WTC11 (cell line): ENCODE results near the gene MAML2. TPM values are rescaled to one million over a fixed set of nuclear protein-coding genes. Genes with fewer than 3 reads are reported as not detected.

Experiments used
- ATAC-seq: fragments of 200-7000 bp; cut with Tn5 transposase; 2 replicates; pipeline ENCODE4 v1.10.0; 2021; ENCODE audit warnings: mild to moderate bottlenecking, moderate library complexity
- CTCF ChIA-PET: fragments of 300-600 bp; sonication (Branson Sonifier 250); formaldehyde crosslinking; loops from one replicate; lab custom pipeline; 2021; ENCODE audit warnings: antibody characterized with exemption; lab: Charles Lee
- POLR2A ChIA-PET: fragments of 350-600 bp; sonication (Branson Sonifier 250); formaldehyde crosslinking; loops from one replicate; lab custom pipeline; 2021; ENCODE audit warnings: antibody characterized with exemption; lab: Charles Lee
- DNase-seq: peaks from one replicate; pipeline ENCODE4 v3.0.0; 2021; ENCODE audit warnings: low spot score
- H3K27ac Mint-ChIP-seq: 2 replicates; pipeline ENCODE4 v1.8.0; 2021; ENCODE audit warnings: mixed read lengths
- H3K27me3 Mint-ChIP-seq: 2 replicates; pipeline ENCODE4 v1.8.0; 2021; ENCODE audit warnings: low read depth, mild to moderate bottlenecking, moderate library complexity, mixed read lengths
- H3K36me3 Mint-ChIP-seq: 2 replicates; pipeline ENCODE4 v1.8.0; 2021; ENCODE audit warnings: mixed read lengths
- H3K4me1 Mint-ChIP-seq: 2 replicates; pipeline ENCODE4 v1.8.0; 2022; ENCODE audit warnings: mixed read lengths
- H3K4me3 Mint-ChIP-seq: 2 replicates; pipeline ENCODE4 v1.8.0; 2021; ENCODE audit warnings: mild to moderate bottlenecking, moderate library complexity, mixed read lengths
- H3K9me3 Mint-ChIP-seq: 2 replicates; pipeline ENCODE4 v1.8.0; 2021; ENCODE audit warnings: mixed read lengths
- CREM ChIP-seq: sonication (generic); formaldehyde crosslinking; IDR thresholded peaks from 2 replicates; pipeline ENCODE4 v1.8.1; 2022; ENCODE audit warnings: mild to moderate bottlenecking, missing genetic modification reagents, moderate library complexity
- E2F1 ChIP-seq: sonication (generic); formaldehyde crosslinking; IDR thresholded peaks from 2 replicates; pipeline ENCODE4 v1.8.0; 2022; ENCODE audit warnings: mild to moderate bottlenecking, missing genetic modification reagents
- ERG ChIP-seq: fragments of 250-450 bp; sonication (Bioruptor Pico); IDR thresholded peaks from 2 replicates; pipeline ENCODE4 v1.8.0; 2021; ENCODE audit warnings: mild to moderate bottlenecking
- FOXJ3 ChIP-seq: sonication (generic); formaldehyde crosslinking; IDR thresholded peaks from 2 replicates; pipeline ENCODE4 v1.9.0; 2021; ENCODE audit warnings: missing genetic modification reagents, mild to moderate bottlenecking, borderline replicate concordance
- GABPB1 ChIP-seq: sonication (generic); formaldehyde crosslinking; IDR thresholded peaks from 2 replicates; pipeline ENCODE4 v1.8.1; 2023; ENCODE audit warnings: mild to moderate bottlenecking, missing genetic modification reagents
- HMGA2 ChIP-seq: fragments of 250-450 bp; sonication (Bioruptor Pico); IDR thresholded peaks from 2 replicates; pipeline ENCODE4 v1.4.0; 2021; ENCODE audit warnings: mild to moderate bottlenecking, moderate library complexity
- HMGXB4 ChIP-seq: sonication (generic); formaldehyde crosslinking; IDR thresholded peaks from 2 replicates; pipeline ENCODE4 v1.8.1; 2023; ENCODE audit warnings: mild to moderate bottlenecking, moderate library complexity, missing genetic modification reagents
- IRF2 ChIP-seq: sonication (generic); formaldehyde crosslinking; IDR thresholded peaks from 2 replicates; pipeline ENCODE4 v1.8.0; 2022; ENCODE audit warnings: low read depth, missing genetic modification reagents, borderline replicate concordance
- JAZF1 ChIP-seq: fragments of 250-450 bp; sonication (Bioruptor Pico); IDR thresholded peaks from 2 replicates; pipeline ENCODE4 v1.9.0; 2021; ENCODE audit warnings: moderate library complexity, mild to moderate bottlenecking, inconsistent platforms
- MLX ChIP-seq: sonication (generic); formaldehyde crosslinking; IDR thresholded peaks from 2 replicates; pipeline ENCODE4 v1.8.1; 2023; ENCODE audit warnings: mild to moderate bottlenecking, missing genetic modification reagents, moderate library complexity
- OVOL2 ChIP-seq: fragments of 250-450 bp; sonication (Bioruptor Pico); IDR thresholded peaks from 2 replicates; pipeline ENCODE4 v1.9.0; 2021; ENCODE audit warnings: mild to moderate bottlenecking, borderline replicate concordance
- RORB ChIP-seq: fragments of 250-450 bp; sonication (Bioruptor Pico); IDR thresholded peaks from 2 replicates; pipeline ENCODE4 v1.9.0; 2021; ENCODE audit warnings: mild to moderate bottlenecking
- SMAD3 ChIP-seq: sonication (generic); formaldehyde crosslinking; IDR thresholded peaks from 2 replicates; pipeline ENCODE4 v1.8.0; 2022; ENCODE audit warnings: missing genetic modification reagents, mild to moderate bottlenecking, borderline replicate concordance
- TCF7 ChIP-seq: sonication (generic); formaldehyde crosslinking; IDR thresholded peaks from 2 replicates; pipeline ENCODE4 v1.8.0; 2022; ENCODE audit warnings: mild to moderate bottlenecking, low read depth, missing genetic modification reagents, moderate library complexity
- ZMAT4 ChIP-seq: fragments of 250-450 bp; sonication (Bioruptor Pico); IDR thresholded peaks from 2 replicates; pipeline ENCODE4 v1.9.0; 2021; ENCODE audit warnings: mild to moderate bottlenecking
- ZNF138 ChIP-seq: sonication (generic); formaldehyde crosslinking; conservative IDR thresholded peaks from 2 replicates; pipeline ENCODE4 v1.8.1; 2022; ENCODE audit warnings: mild to moderate bottlenecking, moderate library complexity, missing genetic modification reagents
- ZNF232 ChIP-seq: sonication (generic); formaldehyde crosslinking; IDR thresholded peaks from 2 replicates; pipeline ENCODE4 v1.8.0; 2022; ENCODE audit warnings: mild to moderate bottlenecking, missing genetic modification reagents
- ZNF281 ChIP-seq: sonication (generic); formaldehyde crosslinking; IDR thresholded peaks from 2 replicates; pipeline ENCODE4 v1.8.0; 2023; ENCODE audit warnings: mild to moderate bottlenecking, missing genetic modification reagents
- ZNF317 ChIP-seq: sonication (generic); formaldehyde crosslinking; IDR thresholded peaks from 2 replicates; pipeline ENCODE4 v1.8.1; 2023; ENCODE audit warnings: low read depth, mild to moderate bottlenecking, moderate library complexity, missing genetic modification reagents, borderline replicate concordance
- total RNA-seq: library from RNA; stranded (reverse); gene quantifications from 3 replicates; pipeline ENCODE4 v1.2.3, GENCODE V29; 2021

Gene MAML2
- total RNA-seq, 1 experiment from 2014 or later = 8.1 TPM

GRCh38 chr11:96004862-96005261, 338.1 kb downstream of the MAML2 start:
- CTCF ChIA-PET = no interaction called here
- no peaks in the 10 kb centered on the region for H3K27me3 Mint-ChIP-seq
- no peak for DNase-seq
- ATAC-seq = no peak
- TF ChIP-seq ZNF281 (CRISPR knock-in tag) (no peak), RORB (CRISPR knock-in tag) (no peak), ZNF138 (no peak), GABPB1 (CRISPR knock-in tag) (no peak), SMAD3 (CRISPR knock-in tag) (no peak), ZMAT4 (no peak), HMGXB4 (CRISPR knock-in tag) (no peak), OVOL2 (CRISPR knock-in tag) (no peak), IRF2 (CRISPR knock-in tag) (no peak), TCF7 (CRISPR knock-in tag) (no peak), CREM (CRISPR knock-in tag) (no peak), FOXJ3 (CRISPR knock-in tag) (no peak), ERG (CRISPR knock-in tag) (no peak), E2F1 (CRISPR knock-in tag) (no peak), HMGA2 (no peak), ZNF232 (no peak), ZNF317 (CRISPR knock-in tag) (no peak), MLX (CRISPR knock-in tag) (no peak)
- TF ChIP-seq, all 79 proteins: peak for 0
- H3K27ac Mint-ChIP-seq = no peak overlapping the region
- H3K4me3 Mint-ChIP-seq = no peak overlapping the region
- peaks cover 3% of the 10 kb centered on the region; the same call in 1 of the 2 replicates for H3K36me3 Mint-ChIP-seq
- POLR2A ChIA-PET = no interaction called here
- peaks cover 25% of the 10 kb centered on the region for H3K4me1 Mint-ChIP-seq
- H3K9me3 Mint-ChIP-seq = peaks cover 19% of the 10 kb centered on the region

- H3K27me3 Mint-ChIP-seq = no peaks in the 10 kb centered on the region
- CTCF ChIA-PET = no interaction called here
- POLR2A ChIA-PET = no interaction called here
- TF ChIP-seq JAZF1 (CRISPR knock-in tag) = no peak
- ATAC-seq (no peak), DNase-seq (no peak)
- peaks cover 16% of the 10 kb centered on the region for H3K4me1 Mint-ChIP-seq
- H3K27ac Mint-ChIP-seq = no peak overlapping the region
- peaks cover 3% of the 10 kb centered on the region; the same call in 1 of the 2 replicates for H3K36me3 Mint-ChIP-seq
- no peak overlapping the region for H3K4me3 Mint-ChIP-seq
- H3K9me3 Mint-ChIP-seq = peaks cover 19% of the 10 kb centered on the region
Measured at GRCh38 chr11:96002754-96003290, 340.2 kb downstream of the MAML2 start.
